CMK (cell line): ENCODE data around the gene MYCN.
"Not testable (repeated sequence)": the region's sequence is repeated elsewhere in the genome, so short reads cannot be mapped to it uniquely, and the experiment has no call there.

ENCODE experiments used
- DNase-seq: peaks from one replicate; pipeline ENCODE4 v3.0.0-alpha.2; 2010; ENCODE audit warnings: low read depth

Gene MYCN

GRCh38 chr2:15939854-15940660, at the start of gene MYCN:
TSS of gene MYCN (plus strand) at chr2:15940550. CDS start at chr2:15942065, 1,515 bp downstream.
- DNase-seq: no peak

DNA sequence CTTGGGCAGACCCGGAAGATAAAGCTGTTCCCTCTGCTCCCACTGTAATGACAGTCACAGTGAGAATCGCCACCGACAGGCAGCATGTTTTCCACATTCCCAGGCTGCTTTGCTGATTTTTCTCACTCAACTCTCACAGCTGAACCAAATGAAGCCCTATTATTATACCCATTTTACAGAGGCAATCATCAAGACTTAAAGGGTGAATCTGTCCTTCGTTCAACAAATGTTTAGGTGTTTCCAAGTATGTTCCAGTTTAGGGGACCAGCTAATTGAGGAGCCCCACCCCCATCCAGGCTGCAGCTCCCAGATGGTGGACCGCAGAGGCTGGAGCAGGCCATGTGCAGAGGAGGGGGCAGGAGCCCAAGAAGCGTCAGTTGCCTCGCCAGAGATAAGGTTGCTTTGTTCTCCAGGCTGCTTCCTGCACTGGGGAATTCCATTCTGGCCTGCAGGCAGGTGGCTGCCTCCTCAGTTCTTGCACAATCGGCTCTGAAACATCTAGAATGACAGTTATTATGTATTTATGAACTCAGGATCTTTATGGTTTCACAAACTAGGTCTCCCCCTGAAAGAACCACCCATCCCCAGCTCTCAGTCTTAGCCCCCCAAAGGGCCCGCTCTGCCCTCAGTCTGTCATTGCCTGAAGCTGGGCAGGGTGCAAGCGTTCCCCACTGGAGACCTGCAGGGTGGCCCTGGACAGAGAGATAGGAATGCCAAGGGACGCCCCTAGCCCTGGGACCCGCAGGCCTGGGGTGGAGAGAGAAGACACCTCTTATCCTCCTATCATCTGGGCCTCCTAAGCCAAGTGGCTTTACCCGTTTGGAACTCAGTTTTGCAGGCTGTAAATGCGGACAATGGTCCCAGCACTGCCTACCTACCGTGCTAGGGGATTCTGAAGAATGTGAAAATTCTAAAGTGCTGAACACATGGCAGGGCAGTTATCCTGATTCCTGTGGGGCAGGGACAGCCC, 49.1 kb upstream of the MYCN start:
- no peak for DNase-seq

GRCh38 chr2:15892151-15892880, 48.0 kb upstream of the MYCN start:
- DNase-seq: no peak

- no peak for DNase-seq
Measured at GRCh38 chr2:15893085-15893484, 47.3 kb upstream of the MYCN start.

DNA sequence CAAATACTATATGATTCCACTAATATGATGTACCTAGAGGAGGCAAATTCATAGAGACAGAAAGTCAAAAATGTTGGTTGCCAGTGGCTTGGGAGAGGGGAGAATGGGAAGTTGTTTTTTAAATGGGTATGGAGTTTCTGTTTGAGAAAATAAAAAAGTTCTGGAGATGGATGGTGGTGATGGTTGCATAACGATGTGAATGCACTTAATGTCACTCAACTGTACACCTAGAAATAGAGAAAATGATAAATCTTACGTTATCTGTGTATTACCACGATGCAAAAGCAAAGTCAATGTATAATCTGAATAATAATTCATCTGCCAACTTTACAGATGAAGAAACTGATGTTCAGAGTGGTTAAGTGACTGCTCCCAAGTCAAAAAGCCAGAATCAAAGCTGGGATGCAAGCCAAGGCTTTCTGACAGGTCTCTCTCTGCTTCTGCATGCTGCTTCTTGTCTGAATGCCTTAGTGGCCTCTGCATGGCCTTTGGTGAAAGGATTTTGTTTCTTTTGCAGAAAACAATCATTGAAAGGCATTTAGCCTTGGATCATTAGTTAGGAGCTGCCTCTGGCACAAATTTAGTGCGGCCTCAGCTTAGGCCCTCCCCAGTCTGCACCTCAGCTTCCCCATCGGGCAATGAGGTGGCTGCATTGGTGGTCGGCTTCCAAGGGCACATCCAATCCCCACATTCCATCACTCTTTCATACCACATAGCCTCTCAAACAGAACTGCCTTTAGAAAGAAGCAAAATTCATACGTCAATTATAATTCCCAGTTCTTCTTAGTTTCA, 46.5 kb upstream of the MYCN start:
- DNase-seq: no peak

DNA sequence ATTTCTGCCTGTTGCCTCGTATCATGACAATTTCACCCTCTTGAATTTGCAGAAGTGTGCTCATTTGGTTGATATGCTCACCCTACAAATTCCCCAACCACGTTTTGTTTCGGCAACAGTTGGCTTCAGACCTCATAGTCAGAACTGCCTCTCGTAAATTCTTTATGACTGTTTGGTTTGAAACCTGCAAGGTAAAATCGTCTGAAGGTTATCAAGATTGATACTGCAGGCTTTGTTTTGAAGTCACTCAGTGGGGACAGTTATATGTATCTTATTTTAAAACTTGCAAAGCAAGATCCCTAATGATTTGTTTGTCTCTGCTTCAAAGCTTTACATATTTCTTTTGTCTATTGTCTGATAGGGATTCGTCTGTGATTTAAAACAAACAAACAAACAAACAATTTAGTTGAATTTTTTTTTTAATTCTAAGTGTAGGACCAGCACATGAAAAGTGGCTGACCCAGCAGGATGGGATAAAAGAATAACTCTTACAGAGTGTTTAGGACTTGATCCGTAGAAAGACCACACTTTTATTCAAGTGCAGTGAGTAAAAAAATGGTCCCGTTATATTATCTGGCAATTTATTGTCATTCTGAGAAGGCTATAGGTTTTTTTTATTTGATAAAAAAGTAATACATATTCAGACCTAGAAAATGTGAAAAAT, 45.7 kb upstream of the MYCN start:
- DNase-seq: no peak

- no peak for DNase-seq
Measured at GRCh38 chr2:15895615-15896469, 44.5 kb upstream of the MYCN start.

- no peak for DNase-seq
Measured at GRCh38 chr2:15896859-15897258, 43.5 kb upstream of the MYCN start.

GRCh38 chr2:15897431-15898098, 42.8 kb upstream of the MYCN start:
- DNase-seq: no peak

DNA sequence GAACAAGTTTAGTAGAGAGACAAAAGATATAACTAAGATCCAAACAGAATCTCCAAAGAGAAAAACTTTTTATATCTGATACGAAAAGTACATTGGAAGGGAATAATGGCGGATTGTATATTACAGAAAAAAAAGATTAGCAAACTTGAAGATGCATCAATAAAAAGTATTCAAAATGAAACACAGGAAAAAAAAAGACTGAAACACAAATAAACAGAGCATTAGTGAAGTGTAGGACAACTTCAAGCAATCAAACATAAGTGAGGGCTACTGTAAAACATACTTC, 41.1 kb upstream of the MYCN start:
- no peak for DNase-seq

DNA sequence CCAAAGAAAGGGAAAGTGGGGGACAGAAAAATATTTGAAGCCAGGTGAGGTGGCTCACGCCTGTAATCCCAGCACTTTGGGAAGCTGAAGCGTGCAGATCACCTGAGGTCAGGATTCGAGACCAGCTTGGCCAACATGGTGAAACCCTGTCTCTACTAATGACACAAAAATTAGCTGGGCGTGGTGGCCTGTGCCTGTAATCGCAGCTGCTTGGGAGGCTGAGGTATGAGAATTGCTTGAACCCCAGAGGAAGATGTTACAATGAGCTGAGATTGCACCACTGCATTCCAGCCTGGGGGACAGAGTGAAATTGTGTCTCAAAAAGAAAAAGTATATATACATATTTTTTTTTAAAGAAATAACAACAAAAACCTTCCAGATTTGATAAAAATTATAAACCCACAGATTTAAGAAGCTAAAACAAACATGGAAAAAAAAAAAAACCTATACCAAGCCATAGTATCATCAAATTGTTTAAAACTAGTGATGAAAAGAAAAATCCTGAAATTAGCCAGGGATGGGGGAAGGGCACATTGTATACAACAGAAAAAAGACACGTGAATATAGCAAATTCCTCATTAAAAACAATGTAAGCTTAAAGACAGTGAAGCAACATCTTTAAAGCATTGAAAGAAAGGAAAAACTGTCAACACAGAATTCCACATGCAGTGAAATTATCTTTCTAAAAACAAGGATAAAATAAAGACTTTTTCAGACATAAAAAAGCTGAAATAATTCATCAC, 40.4 kb upstream of the MYCN start:
- DNase-seq: no peak

GRCh38 chr2:15901095-15901807, 39.1 kb upstream of the MYCN start:
- no peak for DNase-seq

DNA sequence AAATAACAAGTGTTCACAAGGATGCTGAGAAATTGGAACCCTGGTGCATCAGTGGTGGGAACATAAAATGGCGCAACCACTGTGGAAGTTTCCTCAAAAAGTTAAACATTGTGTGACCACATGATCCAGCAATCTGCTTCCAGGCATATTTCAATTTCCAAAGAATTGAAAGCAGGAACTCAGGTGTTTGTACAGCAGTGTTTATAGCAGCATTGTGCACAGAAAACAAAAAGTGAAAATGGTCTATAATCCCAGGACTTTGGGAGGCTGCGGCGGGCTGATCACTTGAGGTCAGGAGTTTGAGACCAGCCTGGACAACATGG, 38.6 kb upstream of the MYCN start:
- no peak for DNase-seq

GRCh38 chr2:15903910-15904309, 36.4 kb upstream of the MYCN start:
- DNase-seq: not testable (repeated sequence)

- no peak for DNase-seq
Measured at GRCh38 chr2:15905267-15905645, 35.1 kb upstream of the MYCN start.

- no peak for DNase-seq
Measured at GRCh38 chr2:15905986-15906491, 34.3 kb upstream of the MYCN start.

DNA sequence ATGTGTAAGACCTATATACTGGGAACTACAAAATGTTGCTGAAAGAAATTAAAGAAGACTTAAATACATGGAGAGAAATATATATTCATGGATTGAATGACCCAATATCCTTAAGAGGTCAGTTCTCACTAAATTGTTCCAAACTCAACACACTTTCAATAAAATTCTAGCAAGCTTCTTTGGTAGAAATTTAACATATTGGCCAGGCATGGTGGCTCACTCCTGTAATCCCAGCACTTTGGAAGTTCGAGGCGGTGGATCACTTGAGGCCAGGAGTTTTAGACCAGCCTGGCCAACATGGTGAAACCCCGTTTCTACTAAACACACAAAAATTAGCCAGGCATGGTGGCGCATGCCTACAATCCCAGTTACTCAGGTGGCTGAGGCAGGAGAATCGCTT, 33.6 kb upstream of the MYCN start:
- no peak for DNase-seq
